ENCODE data around the gene GAB2. TPM values are rescaled to one million over a fixed set of nuclear protein-coding genes. Genes with fewer than 3 reads are reported as not detected.
"Not testable (repeated sequence)": the region's sequence is repeated elsewhere in the genome, so short reads cannot be mapped to it uniquely, and the experiment has no call there.

The GAB2 gene
- total RNA-seq, 1 experiment from 2014 or later = 3.3 TPM

- not testable (repeated sequence) for H3K27ac Mint-ChIP-seq; H3K23me2 ChIP-seq (ENCODE audit: insufficient read length, low read depth, low read length, poor library complexity, severe bottlenecking); H4K20me1 ChIP-seq (ENCODE audit: control insufficient read depth, insufficient read depth, insufficient read length); H2BK120ac ChIP-seq (ENCODE audit: low read depth, low read length, poor library complexity, severe bottlenecking); H2AK5ac ChIP-seq (ENCODE audit: insufficient read length, low read length); H4K8ac ChIP-seq (replicated peaks; ENCODE audit: insufficient read length, low read depth, low read length); H3K4me1 ChIP-seq (ENCODE audit: insufficient read depth, low read length); H3K27ac ChIP-seq (ENCODE audit: insufficient read length, low read depth, low read length); H3K79me2 ChIP-seq (ENCODE audit: insufficient read depth, low read length); H2BK12ac ChIP-seq (ENCODE audit: insufficient read length, low read depth, low read length); H4K91ac ChIP-seq (ENCODE audit: insufficient read length, low read depth, low read length); H3K18ac ChIP-seq (ENCODE audit: insufficient read length, low read depth, low read length); H3T11ph ChIP-seq (ENCODE audit: low read length); H4K5ac ChIP-seq (ENCODE audit: insufficient read length, low read depth, low read length); H3K23ac ChIP-seq (ENCODE audit: insufficient read length, low read depth, low read length); H2BK20ac ChIP-seq (ENCODE audit: low read depth, low read length, poor library complexity, severe bottlenecking); H3K4ac ChIP-seq (ENCODE audit: low read depth, low read length); H3K4me3 Mint-ChIP-seq; H3K27me3 Mint-ChIP-seq (ENCODE audit: low read depth); H3K79me1 ChIP-seq (ENCODE audit: insufficient read depth, low read depth, low read length, poor library complexity, severe bottlenecking); H3K9ac ChIP-seq (ENCODE audit: extremely low read depth, insufficient read length, low read length); H3K9me3 ChIP-seq (ENCODE audit: control insufficient read depth, low read depth, low read length); H3K56ac ChIP-seq (ENCODE audit: insufficient read length, low read depth, low read length); H2BK15ac ChIP-seq (ENCODE audit: low read depth, low read length); H3K27me3 ChIP-seq (ENCODE audit: insufficient read depth, low read length); DNase-seq; H3K4me2 ChIP-seq (ENCODE audit: insufficient read depth, insufficient read length, low read length); H2AFZ ChIP-seq (ENCODE audit: low read length); H3K9me3 Mint-ChIP-seq; H3K14ac ChIP-seq (ENCODE audit: insufficient read depth, low read length); H2BK5ac ChIP-seq (ENCODE audit: insufficient read length, low read length)
- H3K36me3 Mint-ChIP-seq (ENCODE audit: insufficient read depth in 1 of 3, low read depth in 3 of 3) = peaks cover 0 to 11% (median 2%) of the 10 kb centered on the region in 3 experiments; a peak in 2 of 7 replicates
- no CpG with 5 or more reads among the region's 1 CpG for WGBS (ENCODE audit: extremely low coverage, insufficient read length, low lambda C conversion rate)
- H3K4me1 Mint-ChIP-seq = peaks cover 5 to 19% of the 10 kb centered on the region in 2 experiments
Measured at GRCh38 chr11:78357425-78357824, 60.2 kb downstream of the GAB2 start.

- H3K4me1 ChIP-seq (ENCODE audit: insufficient read depth, low read length); H3T11ph ChIP-seq (ENCODE audit: low read length); H2BK15ac ChIP-seq (ENCODE audit: low read depth, low read length); H3K9ac ChIP-seq (ENCODE audit: extremely low read depth, insufficient read length, low read length); H3K79me2 ChIP-seq (ENCODE audit: insufficient read depth, low read length); H2BK5ac ChIP-seq (ENCODE audit: insufficient read length, low read length); H3K27me3 Mint-ChIP-seq (ENCODE audit: low read depth); H3K4ac ChIP-seq (ENCODE audit: low read depth, low read length); H3K27me3 ChIP-seq (ENCODE audit: insufficient read depth, low read length); H3K23me2 ChIP-seq (ENCODE audit: insufficient read length, low read depth, low read length, poor library complexity, severe bottlenecking); H4K8ac ChIP-seq (replicated peaks; ENCODE audit: insufficient read length, low read depth, low read length); H3K14ac ChIP-seq (ENCODE audit: insufficient read depth, low read length); H3K18ac ChIP-seq (ENCODE audit: insufficient read length, low read depth, low read length); H3K56ac ChIP-seq (ENCODE audit: insufficient read length, low read depth, low read length); H3K79me1 ChIP-seq (ENCODE audit: insufficient read depth, low read depth, low read length, poor library complexity, severe bottlenecking); H3K9me3 Mint-ChIP-seq; H4K20me1 ChIP-seq (ENCODE audit: control insufficient read depth, insufficient read depth, insufficient read length); H3K27ac ChIP-seq (ENCODE audit: insufficient read length, low read depth, low read length); H4K5ac ChIP-seq (ENCODE audit: insufficient read length, low read depth, low read length); H3K9me3 ChIP-seq (ENCODE audit: control insufficient read depth, low read depth, low read length); H2BK20ac ChIP-seq (ENCODE audit: low read depth, low read length, poor library complexity, severe bottlenecking); DNase-seq; H3K4me2 ChIP-seq (ENCODE audit: insufficient read depth, insufficient read length, low read length); H2AK5ac ChIP-seq (ENCODE audit: insufficient read length, low read length); H3K4me3 Mint-ChIP-seq; H3K23ac ChIP-seq (ENCODE audit: insufficient read length, low read depth, low read length); H2BK120ac ChIP-seq (ENCODE audit: low read depth, low read length, poor library complexity, severe bottlenecking); H2BK12ac ChIP-seq (ENCODE audit: insufficient read length, low read depth, low read length); H3K27ac Mint-ChIP-seq; H4K91ac ChIP-seq (ENCODE audit: insufficient read length, low read depth, low read length); H2AFZ ChIP-seq (ENCODE audit: low read length): not testable (repeated sequence)
- H3K4me1 Mint-ChIP-seq = peaks cover 13 to 26% of the 10 kb centered on the region in 2 experiments
- H3K36me3 Mint-ChIP-seq (ENCODE audit: insufficient read depth in 1 of 3, low read depth in 3 of 3) = peaks cover 0 to 11% (median 2%) of the 10 kb centered on the region in 3 experiments; a peak in 2 of 7 replicates
- no CpG with 5 or more reads among the region's 3 CpGs for WGBS (ENCODE audit: extremely low coverage, insufficient read length, low lambda C conversion rate)
Measured at GRCh38 chr11:78355742-78356141, 61.9 kb downstream of the GAB2 start.

Measured in H9 (cell line).